WERI-Rb-1 (cell line): ENCODE results near the gene NDUFC2.
A peak's percentile ranks its signal among the peaks of the same experiment; 100 is the strongest.

Source experiments
- DNase-seq: peaks from one replicate; pipeline ENCODE4 v3.0.0-alpha.2; 2020
- H3K27ac ChIP-seq: fragments of 250-450 bp; sonication (Bioruptor Pico); 2 replicates; pipeline ENCODE4 v1.5.1; 2020; ENCODE audit warnings: mild to moderate bottlenecking, moderate library complexity
- H3K27me3 ChIP-seq: fragments of 250-450 bp; sonication (Bioruptor Pico); 2 replicates; pipeline ENCODE4 v1.5.1; 2021; ENCODE audit warnings: mild to moderate bottlenecking, low read depth, moderate library complexity; ENCODE audit not compliant: insufficient read depth, severe bottlenecking
- H3K36me3 ChIP-seq: fragments of 250-450 bp; sonication (Bioruptor Pico); 2 replicates; pipeline ENCODE4 v1.5.1; 2020; ENCODE audit warnings: mild to moderate bottlenecking, moderate library complexity
- H3K4me3 ChIP-seq: 2 replicates; pipeline ENCODE4 v1.5.1; 2011; ENCODE audit warnings: low read depth, mild to moderate bottlenecking, control low read depth, low read length
- H3K9me3 ChIP-seq: fragments of 250-450 bp; sonication (Bioruptor Pico); 2 replicates; pipeline ENCODE4 v1.5.1; 2021; ENCODE audit warnings: mild to moderate bottlenecking, moderate library complexity; ENCODE audit not compliant: severe bottlenecking
- CTCF ChIP-seq: IDR thresholded peaks from 2 replicates; pipeline ENCODE4 v1.5.1; 2011; ENCODE audit warnings: low read depth, mild to moderate bottlenecking, control low read depth, inconsistent platforms, low read length

Gene NDUFC2

GRCh38 chr11:78056093-78056492 is 23.6 kb downstream of the NDUFC2 start:
- Histone ChIP-seq H3K4me3 (no peak overlapping the region), H3K27me3 (no peaks in the 10 kb centered on the region), H3K27ac (no peak overlapping the region), H3K9me3 (no peaks in the 10 kb centered on the region), H3K36me3 (0 out of 2 replicates have a peak, but pooled peaks cover 2% of the 10 kb centered on the region)
- DNase-seq, result no peak
- no peak for TF ChIP-seq CTCF

GRCh38 chr11:78054971-78055370 is 24.7 kb downstream of the NDUFC2 start:
- no peak for DNase-seq
- Histone ChIP-seq H3K9me3 (no peaks in the 10 kb centered on the region), H3K27me3 (no peaks in the 10 kb centered on the region), H3K4me3 (no peak overlapping the region), H3K36me3 (0 out of 2 replicates have a peak, but pooled peaks cover 2% of the 10 kb centered on the region), H3K27ac (no peak overlapping the region)
- no peak for TF ChIP-seq CTCF

GRCh38 chr11:78050964-78051831 is 28.5 kb downstream of the NDUFC2 start:
- no peak for TF ChIP-seq CTCF
- Histone ChIP-seq H3K27me3 (no peaks in the 10 kb centered on the region), H3K27ac (peak overlapping the region; percentile 28; the same call in 1 of the 2 replicates), H3K9me3 (no peaks in the 10 kb centered on the region), H3K36me3 (no peaks in the 10 kb centered on the region), H3K4me3 (no peak overlapping the region)
- DNase-seq, result no peak

GRCh38 chr11:78049348-78049747 is 30.3 kb downstream of the NDUFC2 start:
- TF ChIP-seq CTCF, result no peak
- no peaks in the 10 kb centered on the region for H3K27me3 ChIP-seq
- H3K9me3 ChIP-seq, result no peaks in the 10 kb centered on the region
- DNase-seq, result no peak
- H3K4me3 ChIP-seq, result peak overlapping the region; percentile 59
- no peaks in the 10 kb centered on the region for H3K36me3 ChIP-seq
- peak overlapping the region; percentile 80 for H3K27ac ChIP-seq

- Histone ChIP-seq H3K27me3 (no peaks in the 10 kb centered on the region), H3K36me3 (no peaks in the 10 kb centered on the region), H3K4me3 (peak overlapping the region; percentile 59), H3K9me3 (no peaks in the 10 kb centered on the region), H3K27ac (peak overlapping the region; percentile 80)
- DNase-seq, result peak; percentile 70
- TF ChIP-seq CTCF, result no peak
Observed at GRCh38 chr11:78048561-78048960, 31.1 kb downstream of the NDUFC2 start.
